Measurements from ENCODE around the gene ABCB10. TPM values are rescaled to one million over a fixed set of nuclear protein-coding genes. Genes with fewer than 3 reads are reported as not detected.
"Not testable (repeated sequence)": the region's sequence is repeated elsewhere in the genome, so short reads cannot be mapped to it uniquely, and the experiment has no call there.

Gene ABCB10
- total RNA-seq, 1 experiment from 2014 or later, result 19.2 TPM

DNA sequence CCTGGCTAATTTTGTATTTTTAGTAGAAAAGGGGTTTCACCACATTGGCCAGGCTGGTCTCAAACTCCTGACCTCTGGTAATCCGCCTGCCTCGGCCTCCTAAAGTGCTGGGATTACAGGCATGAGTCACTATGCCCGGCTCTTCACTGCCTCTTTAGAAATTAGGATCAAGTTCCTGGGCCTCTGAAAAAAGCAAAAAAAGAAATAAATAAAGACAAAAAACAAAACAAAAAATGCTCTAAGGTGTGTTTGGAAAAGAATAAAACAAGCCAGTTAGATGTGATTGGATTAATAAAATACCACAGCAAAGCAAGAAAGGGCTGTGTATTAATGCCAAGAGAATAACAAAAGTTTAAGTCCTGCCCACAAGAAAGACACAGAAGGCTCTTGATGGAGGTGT, 4.2 kb upstream of the ABCB10 start:
- BruUV-seq (replicated peaks), result no TSS peak
- Histone ChIP-seq H3K27ac (ENCODE audit: low read length) (no peak overlapping the region), H3K36me3 (ENCODE audit: control insufficient read depth, insufficient read depth, low read length) (peaks cover under 1% of the 10 kb centered on the region; the same call in 1 of the 2 replicates), H3K27me3 (ENCODE audit: control insufficient read depth, insufficient read depth, low read length) (no peaks in the 10 kb centered on the region), H3K4me3 (ENCODE audit: low read depth in 2 of 2, low read length in 2 of 2) (no peak overlapping the region), H3K9me3 (ENCODE audit: control insufficient read depth, insufficient read depth, low read depth, low read length) (no peaks in the 10 kb centered on the region), H3K4me1 (ENCODE audit: control insufficient read depth, insufficient read depth, low read length) (peaks cover 4% of the 10 kb centered on the region; the same call in 1 of the 2 replicates)
- intact Hi-C loops (cut with micrococcal nuclease; ENCODE audit: unreplicated experiment) (no loop called here), in situ Hi-C loops (cut with HindIII; ENCODE audit: low pct_unique_long_range_greater_than_20kb, low sequenced_read_pairs) (no loop called here)
- ChIA-PET CTCF (interaction anchor here (0.7 kb wide), 1 partner anchor 308 kb away, joined by 3 read pairs; no protein-coding TSS in a partner anchor), POLR2A (interaction anchor here (0.7 kb wide), 1 partner anchor 81 kb away, joined by 3 read pairs; no protein-coding TSS in a partner anchor)
- ATAC-seq (no peak), DNase-seq (ENCODE audit: low read depth, low spot score) (no peak)
- TF ChIP-seq TCF7L2 (IDR thresholded peaks at IDR 0.05; ENCODE audit: low read depth, low read length), result no peak
- TF ChIP-seq, protein P1, sequence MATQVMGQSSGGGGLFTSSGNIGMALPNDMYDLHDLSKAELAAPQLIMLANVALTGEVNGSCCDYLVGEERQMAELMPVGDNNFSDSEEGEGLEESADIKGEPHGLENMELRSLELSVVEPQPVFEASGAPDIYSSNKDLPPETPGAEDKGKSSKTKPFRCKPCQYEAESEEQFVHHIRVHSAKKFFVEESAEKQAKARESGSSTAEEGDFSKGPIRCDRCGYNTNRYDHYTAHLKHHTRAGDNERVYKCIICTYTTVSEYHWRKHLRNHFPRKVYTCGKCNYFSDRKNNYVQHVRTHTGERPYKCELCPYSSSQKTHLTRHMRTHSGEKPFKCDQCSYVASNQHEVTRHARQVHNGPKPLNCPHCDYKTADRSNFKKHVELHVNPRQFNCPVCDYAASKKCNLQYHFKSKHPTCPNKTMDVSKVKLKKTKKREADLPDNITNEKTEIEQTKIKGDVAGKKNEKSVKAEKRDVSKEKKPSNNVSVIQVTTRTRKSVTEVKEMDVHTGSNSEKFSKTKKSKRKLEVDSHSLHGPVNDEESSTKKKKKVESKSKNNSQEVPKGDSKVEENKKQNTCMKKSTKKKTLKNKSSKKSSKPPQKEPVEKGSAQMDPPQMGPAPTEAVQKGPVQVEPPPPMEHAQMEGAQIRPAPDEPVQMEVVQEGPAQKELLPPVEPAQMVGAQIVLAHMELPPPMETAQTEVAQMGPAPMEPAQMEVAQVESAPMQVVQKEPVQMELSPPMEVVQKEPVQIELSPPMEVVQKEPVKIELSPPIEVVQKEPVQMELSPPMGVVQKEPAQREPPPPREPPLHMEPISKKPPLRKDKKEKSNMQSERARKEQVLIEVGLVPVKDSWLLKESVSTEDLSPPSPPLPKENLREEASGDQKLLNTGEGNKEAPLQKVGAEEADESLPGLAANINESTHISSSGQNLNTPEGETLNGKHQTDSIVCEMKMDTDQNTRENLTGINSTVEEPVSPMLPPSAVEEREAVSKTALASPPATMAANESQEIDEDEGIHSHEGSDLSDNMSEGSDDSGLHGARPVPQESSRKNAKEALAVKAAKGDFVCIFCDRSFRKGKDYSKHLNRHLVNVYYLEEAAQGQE (IDR thresholded peaks at IDR 0.05; ENCODE audit: insufficient read depth in 1 of 2, low read depth in 2 of 2, low read length in 1 of 2), result no peak
- TF ChIP-seq SIN3A (IDR thresholded peaks at IDR 0.05; ENCODE audit: borderline replicate concordance, insufficient read depth, low read depth, low read length), result no peak
- TF ChIP-seq POLR2AphosphoS5 (IDR thresholded peaks at IDR 0.05; ENCODE audit: low read depth, low read length), result no peak
- TF ChIP-seq, protein P2, sequence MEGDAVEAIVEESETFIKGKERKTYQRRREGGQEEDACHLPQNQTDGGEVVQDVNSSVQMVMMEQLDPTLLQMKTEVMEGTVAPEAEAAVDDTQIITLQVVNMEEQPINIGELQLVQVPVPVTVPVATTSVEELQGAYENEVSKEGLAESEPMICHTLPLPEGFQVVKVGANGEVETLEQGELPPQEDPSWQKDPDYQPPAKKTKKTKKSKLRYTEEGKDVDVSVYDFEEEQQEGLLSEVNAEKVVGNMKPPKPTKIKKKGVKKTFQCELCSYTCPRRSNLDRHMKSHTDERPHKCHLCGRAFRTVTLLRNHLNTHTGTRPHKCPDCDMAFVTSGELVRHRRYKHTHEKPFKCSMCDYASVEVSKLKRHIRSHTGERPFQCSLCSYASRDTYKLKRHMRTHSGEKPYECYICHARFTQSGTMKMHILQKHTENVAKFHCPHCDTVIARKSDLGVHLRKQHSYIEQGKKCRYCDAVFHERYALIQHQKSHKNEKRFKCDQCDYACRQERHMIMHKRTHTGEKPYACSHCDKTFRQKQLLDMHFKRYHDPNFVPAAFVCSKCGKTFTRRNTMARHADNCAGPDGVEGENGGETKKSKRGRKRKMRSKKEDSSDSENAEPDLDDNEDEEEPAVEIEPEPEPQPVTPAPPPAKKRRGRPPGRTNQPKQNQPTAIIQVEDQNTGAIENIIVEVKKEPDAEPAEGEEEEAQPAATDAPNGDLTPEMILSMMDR (IDR thresholded peaks at IDR 0.05), result no peak

DNA sequence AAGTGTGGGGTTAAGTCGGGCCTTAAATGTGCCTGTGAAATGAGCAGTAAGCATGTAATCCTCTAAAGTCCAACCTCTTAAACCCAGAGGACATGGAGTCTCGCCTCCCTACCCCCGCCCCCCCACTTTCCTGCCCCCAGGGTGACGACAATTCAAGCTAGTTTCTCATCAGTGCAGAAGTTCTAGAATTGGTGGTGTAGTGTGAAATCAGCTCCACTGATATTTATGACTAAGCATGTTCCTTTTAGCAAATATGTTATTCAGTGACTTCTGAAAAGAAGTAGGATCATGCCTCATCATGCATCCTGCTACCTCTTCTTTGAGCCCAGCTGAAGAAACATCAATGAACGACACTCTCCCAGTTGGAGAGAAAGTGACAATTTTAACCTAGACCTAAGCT, 2.6 kb upstream of the ABCB10 start:
- no TSS peak for BruUV-seq (replicated peaks)
- ChIA-PET CTCF (no interaction called here), POLR2A (interaction anchor here (0.7 kb wide), 1 partner anchor 805 kb away, joined by 11 read pairs; no protein-coding TSS in a partner anchor)
- in situ Hi-C loops (cut with HindIII; ENCODE audit: low pct_unique_long_range_greater_than_20kb, low sequenced_read_pairs), result no loop called here
- TF ChIP-seq, protein P1 (IDR thresholded peaks at IDR 0.05; ENCODE audit: insufficient read depth in 1 of 2, low read depth in 2 of 2, low read length in 1 of 2), result no peak
- TF ChIP-seq POLR2AphosphoS5 (IDR thresholded peaks at IDR 0.05; ENCODE audit: low read depth, low read length) (no peak), TCF7L2 (IDR thresholded peaks at IDR 0.05; ENCODE audit: low read depth, low read length) (no peak), SIN3A (IDR thresholded peaks at IDR 0.05; ENCODE audit: borderline replicate concordance, insufficient read depth, low read depth, low read length) (no peak)
- TF ChIP-seq, protein P2 (IDR thresholded peaks at IDR 0.05), result no peak
- Histone ChIP-seq H3K4me1 (ENCODE audit: control insufficient read depth, insufficient read depth, low read length) (peaks cover 14% of the 10 kb centered on the region; the same call in 1 of the 2 replicates), H3K27me3 (ENCODE audit: control insufficient read depth, insufficient read depth, low read length) (no peaks in the 10 kb centered on the region), H3K36me3 (ENCODE audit: control insufficient read depth, insufficient read depth, low read length) (peaks cover 2% of the 10 kb centered on the region; the same call in 1 of the 2 replicates), H3K27ac (ENCODE audit: low read length) (no peak overlapping the region), H3K4me3 (ENCODE audit: low read depth in 2 of 2, low read length in 2 of 2) (no peak overlapping the region), H3K9me3 (ENCODE audit: control insufficient read depth, insufficient read depth, low read depth, low read length) (no peaks in the 10 kb centered on the region)
- intact Hi-C loops (cut with micrococcal nuclease; ENCODE audit: unreplicated experiment), result no loop called here
- DNase-seq (ENCODE audit: low read depth, low spot score) (no peak), ATAC-seq (no peak)

DNA sequence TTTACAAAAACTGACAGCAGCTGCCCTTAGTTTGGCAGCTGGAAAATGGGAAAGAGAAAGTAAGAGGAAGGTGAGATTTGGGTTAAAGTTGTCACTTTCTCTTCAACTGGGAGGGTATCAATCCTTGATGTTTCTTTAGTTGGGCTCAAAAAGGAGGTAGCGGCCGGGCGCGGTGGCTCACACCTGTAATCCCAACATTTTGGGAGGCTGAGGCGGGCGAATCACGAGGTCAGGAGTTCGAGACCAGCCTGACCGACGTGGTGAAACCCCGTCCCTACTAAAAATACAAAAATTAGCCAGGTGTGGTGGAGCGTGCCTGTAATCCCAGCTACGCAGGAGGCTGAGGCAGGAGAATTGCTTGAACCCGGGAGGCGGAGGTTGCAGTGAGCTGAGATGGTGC, 1.6 kb upstream of the ABCB10 start:
- H3K36me3 ChIP-seq (ENCODE audit: control insufficient read depth, insufficient read depth, low read length); intact Hi-C loops (cut with micrococcal nuclease; ENCODE audit: unreplicated experiment); H3K27me3 ChIP-seq (ENCODE audit: control insufficient read depth, insufficient read depth, low read length); POLR2A ChIA-PET; H3K27ac ChIP-seq (ENCODE audit: low read length); DNase-seq (ENCODE audit: low read depth, low spot score); in situ Hi-C loops (cut with HindIII; ENCODE audit: low pct_unique_long_range_greater_than_20kb, low sequenced_read_pairs); ATAC-seq; H3K9me3 ChIP-seq (ENCODE audit: control insufficient read depth, insufficient read depth, low read depth, low read length); BruUV-seq (replicated peaks); H3K4me3 ChIP-seq (ENCODE audit: low read depth in 2 of 2, low read length in 2 of 2); CTCF ChIA-PET: not testable (repeated sequence)
- H3K4me1 ChIP-seq (ENCODE audit: control insufficient read depth, insufficient read depth, low read length), result peaks cover 14% of the 10 kb centered on the region; the same call in 1 of the 2 replicates
